ENCODE results near the gene TRMT2A. TPM values are rescaled to one million over a fixed set of nuclear protein-coding genes. Genes with fewer than 3 reads are reported as not detected.

TRMT2A gene
- total RNA-seq, 1 donor from 2014 or later, result 161 TPM

DNA sequence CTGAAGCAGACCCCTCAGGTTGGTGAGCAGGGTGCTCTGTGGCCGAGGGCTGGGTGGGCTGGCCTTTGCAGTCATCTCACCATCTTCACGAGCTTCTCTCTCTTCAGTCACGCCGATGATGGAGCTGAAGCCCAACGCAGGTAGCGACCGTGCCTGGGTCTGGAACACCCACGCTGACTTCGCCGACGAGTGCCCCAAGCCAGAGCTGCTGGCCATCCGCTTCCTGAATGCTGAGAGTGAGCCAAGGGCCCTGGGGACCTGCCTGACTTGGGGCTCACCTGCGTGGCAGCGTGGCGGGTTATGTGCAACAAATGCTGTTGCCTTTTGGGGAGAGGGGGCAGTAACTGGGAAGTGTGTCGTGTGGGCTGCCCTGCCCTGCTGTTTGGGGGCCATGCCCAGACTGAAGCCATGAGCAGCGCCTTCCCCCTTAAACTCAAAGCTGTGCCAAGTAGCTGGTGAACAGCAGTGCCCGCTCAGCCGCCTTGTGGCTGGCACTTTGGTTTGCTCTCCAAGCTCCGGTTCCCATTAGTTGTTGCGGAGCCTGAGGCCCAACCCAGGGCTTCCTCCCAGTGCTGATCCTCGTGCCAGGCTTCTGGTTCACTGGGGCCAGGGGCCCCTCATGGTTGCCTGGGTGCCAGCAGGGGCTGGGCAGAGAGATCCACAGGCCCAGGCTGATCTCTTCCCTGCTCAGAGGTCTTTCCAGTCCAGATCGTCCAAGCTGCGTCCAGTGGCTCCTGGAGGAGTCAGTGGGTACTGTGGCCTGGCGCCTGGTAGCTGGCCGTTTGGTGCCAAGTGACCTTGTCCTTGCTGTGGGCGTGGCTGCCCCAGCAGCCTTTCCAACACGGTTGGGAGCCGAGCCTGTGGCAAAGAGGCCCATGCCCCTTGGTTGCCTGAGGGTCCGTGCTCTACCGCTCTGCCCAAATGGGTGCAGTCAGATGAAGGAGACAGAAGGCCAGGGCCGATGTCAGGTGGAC lies 8.5 kb upstream of the TRMT2A start:
- intact Hi-C loops (cut with DNase I), result no loop called here
- Histone ChIP-seq H3K4me1 (no peaks in the 10 kb centered on the region), H3K9me3 (no peaks in the 10 kb centered on the region), H3K36me3 (peaks cover 39 to 54% of the 10 kb centered on the region in 2 donors), H3K27me3 (no peaks in the 10 kb centered on the region), H3K4me3 (no peak overlapping the region), H3K27ac (no peak overlapping the region)
- DNase-seq (ENCODE audit: low spot score in 2 of 2), result no peak
- TF ChIP-seq, protein P1, sequence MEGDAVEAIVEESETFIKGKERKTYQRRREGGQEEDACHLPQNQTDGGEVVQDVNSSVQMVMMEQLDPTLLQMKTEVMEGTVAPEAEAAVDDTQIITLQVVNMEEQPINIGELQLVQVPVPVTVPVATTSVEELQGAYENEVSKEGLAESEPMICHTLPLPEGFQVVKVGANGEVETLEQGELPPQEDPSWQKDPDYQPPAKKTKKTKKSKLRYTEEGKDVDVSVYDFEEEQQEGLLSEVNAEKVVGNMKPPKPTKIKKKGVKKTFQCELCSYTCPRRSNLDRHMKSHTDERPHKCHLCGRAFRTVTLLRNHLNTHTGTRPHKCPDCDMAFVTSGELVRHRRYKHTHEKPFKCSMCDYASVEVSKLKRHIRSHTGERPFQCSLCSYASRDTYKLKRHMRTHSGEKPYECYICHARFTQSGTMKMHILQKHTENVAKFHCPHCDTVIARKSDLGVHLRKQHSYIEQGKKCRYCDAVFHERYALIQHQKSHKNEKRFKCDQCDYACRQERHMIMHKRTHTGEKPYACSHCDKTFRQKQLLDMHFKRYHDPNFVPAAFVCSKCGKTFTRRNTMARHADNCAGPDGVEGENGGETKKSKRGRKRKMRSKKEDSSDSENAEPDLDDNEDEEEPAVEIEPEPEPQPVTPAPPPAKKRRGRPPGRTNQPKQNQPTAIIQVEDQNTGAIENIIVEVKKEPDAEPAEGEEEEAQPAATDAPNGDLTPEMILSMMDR (IDR thresholded peaks at IDR 0.05), result no peak

DNA sequence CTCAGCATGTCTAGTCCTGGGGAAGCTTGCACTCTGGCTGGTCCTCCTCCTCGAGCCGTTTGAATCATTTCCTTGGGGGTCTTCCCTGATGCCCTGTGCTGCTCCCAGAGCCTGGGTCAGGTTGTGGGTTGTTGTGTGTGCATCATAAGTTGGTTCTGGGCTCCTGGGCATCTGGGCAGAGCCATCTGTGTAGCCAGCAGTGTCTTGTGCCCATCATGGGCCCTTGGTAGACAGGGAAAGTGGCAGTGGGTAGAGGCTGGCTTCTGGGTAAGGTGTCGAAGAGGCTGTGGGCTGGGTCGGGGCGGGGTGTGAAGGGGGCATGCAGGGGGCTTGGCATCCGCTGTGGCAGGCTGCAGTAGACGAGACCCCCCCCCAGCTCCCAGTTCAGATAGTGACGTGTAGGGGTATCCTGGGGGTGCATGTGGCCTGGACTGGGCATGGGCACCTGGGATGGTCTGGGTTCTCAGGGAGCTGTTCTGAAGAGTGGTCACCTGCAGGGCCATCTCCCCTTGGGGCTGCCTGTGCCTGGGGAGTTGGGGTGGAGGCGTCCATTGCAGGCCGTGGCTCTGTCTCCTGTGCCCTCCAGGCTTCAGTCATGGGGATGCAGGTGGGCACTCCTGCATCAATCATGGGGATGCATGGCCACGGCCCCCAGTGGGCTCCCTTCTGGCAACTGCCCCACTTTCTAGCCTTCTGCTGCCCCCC lies 7.2 kb upstream of the TRMT2A start:
- Histone ChIP-seq H3K4me3 (no peak overlapping the region), H3K27ac (no peak overlapping the region), H3K4me1 (no peaks in the 10 kb centered on the region), H3K27me3 (no peaks in the 10 kb centered on the region), H3K36me3 (peaks cover 48 to 66% of the 10 kb centered on the region in 2 donors), H3K9me3 (no peaks in the 10 kb centered on the region)
- intact Hi-C loops (cut with DNase I), result no loop called here
- TF ChIP-seq, protein P1 (IDR thresholded peaks at IDR 0.05), result no peak
- no peak for DNase-seq (ENCODE audit: low spot score in 2 of 2)

DNA sequence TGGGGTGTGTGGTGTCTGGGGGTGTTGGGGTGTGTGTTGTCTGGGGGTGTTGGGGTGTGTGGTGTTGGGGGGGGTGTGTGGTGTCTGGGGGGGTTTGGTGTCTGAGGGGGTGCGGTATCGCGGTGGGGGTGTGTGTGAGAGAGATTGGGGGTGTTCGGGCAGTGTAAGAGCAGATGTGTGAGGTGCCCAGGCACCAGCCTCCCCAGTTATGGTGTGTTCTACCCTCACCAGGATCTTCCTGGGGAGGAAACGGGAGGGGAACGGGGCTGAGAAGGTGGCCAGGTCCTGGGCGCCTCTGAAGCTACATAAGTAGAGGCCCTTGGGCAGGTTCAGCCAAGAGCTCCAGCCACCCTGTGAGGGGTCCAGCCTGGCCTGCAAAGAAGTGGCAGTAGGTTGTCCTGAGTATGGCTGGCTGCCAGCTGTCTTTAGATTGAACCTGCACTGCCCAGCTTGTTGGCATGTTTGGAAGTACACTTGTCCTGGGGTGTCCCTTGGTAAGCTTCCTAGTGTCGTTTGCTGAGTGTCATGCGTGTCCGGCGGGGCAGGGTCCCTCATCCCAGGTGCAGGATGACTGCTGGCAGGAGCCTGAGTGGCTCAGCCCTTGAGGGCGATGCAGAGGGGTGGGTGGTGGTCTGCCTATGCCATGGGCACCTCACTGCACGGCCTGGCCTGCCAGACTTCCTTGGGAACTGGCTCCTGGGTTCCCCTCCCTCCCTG lies 6.5 kb upstream of the TRMT2A start:
- peaks cover 0 to 4% of the 10 kb centered on the region in 2 donors for H3K4me1 ChIP-seq
- no peak overlapping the region for H3K27ac ChIP-seq
- DNase-seq (ENCODE audit: low spot score in 2 of 2), result no peak
- H3K4me3 ChIP-seq, result no peak overlapping the region
- H3K36me3 ChIP-seq, result peaks cover 48 to 68% of the 10 kb centered on the region in 2 donors
- TF ChIP-seq, protein P1 (IDR thresholded peaks at IDR 0.05), result no peak
- no peaks in the 10 kb centered on the region for H3K9me3 ChIP-seq
- H3K27me3 ChIP-seq, result no peaks in the 10 kb centered on the region
- intact Hi-C loops (cut with DNase I), result no loop called here

- intact Hi-C loops (cut with DNase I), result no loop called here
- Histone ChIP-seq H3K4me1 (peaks cover 0 to 9% of the 10 kb centered on the region in 2 donors), H3K36me3 (peaks cover 42 to 61% of the 10 kb centered on the region in 2 donors), H3K27me3 (no peaks in the 10 kb centered on the region), H3K9me3 (no peaks in the 10 kb centered on the region), H3K27ac (no peak overlapping the region), H3K4me3 (no peak overlapping the region)
- no peak for DNase-seq (ENCODE audit: low spot score in 2 of 2)
- TF ChIP-seq, protein P1 (IDR thresholded peaks at IDR 0.05), result no peak
These were observed 4.9 kb upstream of the TRMT2A start for GRCh38 chr22:20121856-20122415.

Data from ascending aorta (tissue), 2 donors.